ENCODE measurements around the gene RAB3GAP2. TPM values are rescaled to one million over a fixed set of nuclear protein-coding genes. Genes with fewer than 3 reads are reported as not detected.
"Not testable (repeated sequence)": the region's sequence is repeated elsewhere in the genome, so short reads cannot be mapped to it uniquely, and the experiment has no call there.

RAB3GAP2 gene
- total RNA-seq, 1 donor from 2014 or later = 39.9 TPM

DNA sequence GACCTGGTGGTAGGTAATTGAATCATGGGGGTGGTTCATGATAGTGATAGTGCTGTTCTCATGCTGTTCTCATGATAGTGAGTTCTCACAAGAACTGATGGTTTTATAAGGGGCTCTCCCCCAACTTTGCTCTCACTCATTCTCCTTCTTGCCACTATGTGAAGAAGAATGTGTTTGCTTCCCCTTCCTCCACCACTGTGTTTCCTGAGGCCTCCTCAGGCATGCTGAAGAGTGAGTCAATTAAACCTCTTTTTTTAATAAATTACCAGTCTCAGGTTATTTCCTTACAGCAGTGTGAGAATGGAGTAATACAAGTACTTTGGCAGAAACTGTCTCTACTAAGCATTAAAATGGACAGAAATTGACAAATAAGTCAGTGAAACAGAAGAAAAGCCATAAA lies 21.6 kb downstream of the RAB3GAP2 start:
- no peak for DNase-seq (ENCODE audit: extremely low spot score, unreplicated experiment)
- H3K4me3 Mint-ChIP-seq (ENCODE audit: unreplicated experiment) = no peak overlapping the region
- H3K36me3 Mint-ChIP-seq (ENCODE audit: unreplicated experiment) = peaks cover 41% of the 10 kb centered on the region
- H3K9me3 Mint-ChIP-seq (ENCODE audit: unreplicated experiment) = peaks cover 4% of the 10 kb centered on the region
- H3K27ac Mint-ChIP-seq (ENCODE audit: unreplicated experiment) = no peak overlapping the region
- no peaks in the 10 kb centered on the region for H3K27me3 Mint-ChIP-seq (ENCODE audit: unreplicated experiment)
- TF ChIP-seq CTCF (IDR thresholded peaks at IDR 0.05) = no peak
- no peaks in the 10 kb centered on the region for H3K4me1 Mint-ChIP-seq (ENCODE audit: unreplicated experiment)

DNA sequence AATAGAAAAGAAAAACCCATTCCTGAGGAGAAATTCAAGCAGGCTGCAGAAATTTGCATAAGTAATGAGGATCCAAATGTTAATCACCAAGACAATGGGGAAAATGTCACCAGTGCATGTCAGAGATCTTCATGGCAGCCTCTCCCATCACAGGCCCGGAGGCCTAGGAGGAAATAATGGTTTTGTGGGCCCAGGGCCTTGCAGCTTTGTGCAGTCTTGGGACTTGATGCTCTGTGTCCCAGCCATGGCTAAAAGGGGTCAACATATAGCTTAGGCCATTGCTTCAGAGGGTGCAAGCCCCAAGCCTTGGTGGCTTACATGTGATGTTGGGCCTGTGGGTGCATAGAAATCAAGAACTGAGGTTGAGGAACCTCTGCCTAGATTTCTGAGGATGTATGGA lies 22.7 kb downstream of the RAB3GAP2 start:
- Mint-ChIP-seq H3K27ac (ENCODE audit: unreplicated experiment) (no peak overlapping the region), H3K4me3 (ENCODE audit: unreplicated experiment) (no peak overlapping the region), H3K27me3 (ENCODE audit: unreplicated experiment) (no peaks in the 10 kb centered on the region), H3K36me3 (ENCODE audit: unreplicated experiment) (peaks cover 47% of the 10 kb centered on the region), H3K4me1 (ENCODE audit: unreplicated experiment) (no peaks in the 10 kb centered on the region), H3K9me3 (ENCODE audit: unreplicated experiment) (peaks cover 9% of the 10 kb centered on the region)
- no peak for DNase-seq (ENCODE audit: extremely low spot score, unreplicated experiment)
- no peak for TF ChIP-seq CTCF (IDR thresholded peaks at IDR 0.05)

GRCh38 chr1:220248715-220249265 lies 23.5 kb downstream of the RAB3GAP2 start:
- H3K9me3 Mint-ChIP-seq (ENCODE audit: unreplicated experiment) = peaks cover 16% of the 10 kb centered on the region
- H3K36me3 Mint-ChIP-seq (ENCODE audit: unreplicated experiment) = peaks cover 50% of the 10 kb centered on the region
- H3K4me3 Mint-ChIP-seq (ENCODE audit: unreplicated experiment); DNase-seq (ENCODE audit: extremely low spot score, unreplicated experiment); H3K27me3 Mint-ChIP-seq (ENCODE audit: unreplicated experiment); H3K4me1 Mint-ChIP-seq (ENCODE audit: unreplicated experiment); H3K27ac Mint-ChIP-seq (ENCODE audit: unreplicated experiment): not testable (repeated sequence)

DNA sequence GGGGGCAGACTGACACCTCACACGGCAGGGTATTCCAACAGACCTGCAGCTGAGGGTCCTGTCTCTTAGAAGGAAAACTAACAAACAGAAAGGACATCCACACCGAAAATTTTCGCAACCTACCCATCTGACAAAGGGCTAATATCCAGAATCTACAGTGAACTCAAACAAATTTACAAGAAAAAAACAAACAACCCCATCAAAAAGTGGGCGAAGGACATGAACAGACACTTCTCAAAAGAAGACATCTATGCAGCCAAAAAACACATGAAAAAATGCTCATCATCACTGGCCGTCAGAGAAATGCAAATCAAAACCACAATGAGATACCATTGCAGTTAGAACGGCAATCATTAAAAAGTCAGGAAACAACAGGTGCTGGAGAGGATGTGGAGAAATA lies 26.4 kb downstream of the RAB3GAP2 start:
- not testable (repeated sequence) for H3K27me3 Mint-ChIP-seq (ENCODE audit: unreplicated experiment); H3K4me1 Mint-ChIP-seq (ENCODE audit: unreplicated experiment); H3K4me3 Mint-ChIP-seq (ENCODE audit: unreplicated experiment); DNase-seq (ENCODE audit: extremely low spot score, unreplicated experiment); H3K27ac Mint-ChIP-seq (ENCODE audit: unreplicated experiment)
- Mint-ChIP-seq H3K36me3 (ENCODE audit: unreplicated experiment) (peaks cover 36% of the 10 kb centered on the region), H3K9me3 (ENCODE audit: unreplicated experiment) (peaks cover 17% of the 10 kb centered on the region)

GRCh38 chr1:220243947-220244346 lies 28.3 kb downstream of the RAB3GAP2 start:
- H3K4me3 Mint-ChIP-seq (ENCODE audit: unreplicated experiment) = no peak overlapping the region
- no peak overlapping the region for H3K27ac Mint-ChIP-seq (ENCODE audit: unreplicated experiment)
- peaks cover 10% of the 10 kb centered on the region for H3K4me1 Mint-ChIP-seq (ENCODE audit: unreplicated experiment)
- no peak for TF ChIP-seq CTCF (IDR thresholded peaks at IDR 0.05)
- H3K9me3 Mint-ChIP-seq (ENCODE audit: unreplicated experiment) = peaks cover 13% of the 10 kb centered on the region
- H3K36me3 Mint-ChIP-seq (ENCODE audit: unreplicated experiment) = peaks cover 19% of the 10 kb centered on the region
- no peak for DNase-seq (ENCODE audit: extremely low spot score, unreplicated experiment)
- no peaks in the 10 kb centered on the region for H3K27me3 Mint-ChIP-seq (ENCODE audit: unreplicated experiment)

DNA sequence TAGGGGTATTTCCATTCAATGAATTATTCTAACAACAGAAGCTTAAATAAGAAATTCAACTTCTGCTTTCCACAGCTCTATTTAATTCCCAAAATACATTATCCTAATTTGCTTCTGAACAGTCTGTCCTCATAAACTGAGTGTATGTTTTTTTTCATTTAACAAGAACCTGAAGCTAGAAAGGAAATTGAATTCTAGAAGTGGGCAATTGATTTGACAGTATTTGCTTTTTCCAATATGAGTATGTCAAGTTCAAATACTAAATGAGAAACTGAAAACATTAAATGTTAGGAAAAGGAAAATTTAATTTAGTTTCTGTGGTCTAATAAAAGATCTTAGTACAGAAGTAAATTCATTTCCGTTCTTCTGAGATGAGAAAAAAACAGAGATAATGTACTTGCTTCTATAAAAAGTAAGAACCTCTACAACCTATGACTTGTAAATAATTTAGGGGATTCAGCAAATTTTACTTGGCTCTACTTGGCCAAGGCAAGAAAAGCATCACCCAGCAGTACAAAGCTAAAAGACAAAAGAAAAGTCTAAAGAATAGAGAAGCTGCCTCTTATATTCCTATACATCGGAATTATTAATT lies 31.1 kb downstream of the RAB3GAP2 start:
- Mint-ChIP-seq H3K4me3 (ENCODE audit: unreplicated experiment) (no peak overlapping the region), H3K27ac (ENCODE audit: unreplicated experiment) (no peak overlapping the region), H3K9me3 (ENCODE audit: unreplicated experiment) (peaks cover 13% of the 10 kb centered on the region), H3K36me3 (ENCODE audit: unreplicated experiment) (peaks cover 17% of the 10 kb centered on the region), H3K27me3 (ENCODE audit: unreplicated experiment) (no peaks in the 10 kb centered on the region), H3K4me1 (ENCODE audit: unreplicated experiment) (peaks cover 11% of the 10 kb centered on the region)
- no peak for TF ChIP-seq CTCF (IDR thresholded peaks at IDR 0.05)
- no peak for DNase-seq (ENCODE audit: extremely low spot score, unreplicated experiment)
